Esophagus squamous epithelium (tissue), 4 donors: ENCODE results near the gene TMEM127.

Experiments used
- CTCF ChIP-seq, 6 experiments: fragments of 450-650 bp in 4 of 6; fragments of 200-600 bp in 2 of 6; sonication (generic) in 2 of 6; IDR thresholded peaks; one replicate each; pipeline ENCODE4 v1.5.1; 2016 to 2019; ENCODE audit warnings: antibody characterized with exemption in 6 of 6, mild to moderate bottlenecking in 4 of 6, moderate library complexity in 4 of 6
- POLR2A ChIP-seq, 4 donors: fragments of 450-650 bp; IDR thresholded peaks; one replicate each; pipeline ENCODE4 v1.6.1; 2017; ENCODE audit warnings: antibody characterized with exemption in 4 of 4, mild to moderate bottlenecking in 4 of 4, moderate library complexity in 3 of 4

- TF ChIP-seq CTCF (IDR thresholded peaks at IDR 0.05) (no peak), POLR2A (IDR thresholded peaks at IDR 0.05) (no peak)
Observed at GRCh38 chr2:96212339-96212738, 53.5 kb downstream of the TMEM127 start.
